ENCODE measurements around the gene DIAPH3.
"Not testable (repeated sequence)": the region's sequence is repeated elsewhere in the genome, so short reads cannot be mapped to it uniquely, and the experiment has no call there.

The DIAPH3 gene

DNA sequence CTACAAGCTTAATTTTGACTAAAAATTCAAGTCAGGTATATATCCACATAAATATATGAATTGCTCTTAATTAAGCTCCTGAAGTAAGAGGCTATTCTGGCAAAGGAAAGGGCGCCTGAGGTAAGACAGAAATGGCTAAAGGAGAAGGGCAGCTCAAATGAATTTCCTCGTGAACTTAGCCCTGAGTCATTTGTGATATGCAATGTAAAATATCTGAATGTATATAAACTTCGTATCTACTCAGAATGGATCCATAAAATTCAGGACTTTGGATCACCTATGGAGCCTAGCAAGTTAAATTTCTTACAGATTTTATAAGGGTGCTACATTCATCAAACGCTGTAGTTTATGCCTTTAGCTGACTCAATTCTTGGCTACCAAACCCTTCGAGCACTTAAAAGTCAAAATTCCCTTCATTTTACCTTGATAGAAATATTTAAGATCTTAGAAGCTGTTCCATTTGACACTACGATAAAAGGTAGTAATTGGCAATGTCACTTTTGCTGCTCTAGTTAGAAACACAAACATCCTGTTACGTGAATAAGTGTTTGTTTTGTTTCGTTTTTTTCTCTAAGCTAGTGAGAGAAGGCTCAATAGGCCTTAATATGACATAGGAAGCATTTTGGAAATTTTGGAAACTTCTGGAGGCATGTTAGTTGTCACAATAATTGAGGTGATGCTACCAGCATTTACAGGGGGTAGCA lies 69.2 kb downstream of the DIAPH3 start:
- no peak for DNase-seq (ENCODE audit: low read depth)

- no peak for DNase-seq (ENCODE audit: low read depth)
Measured at GRCh38 chr13:60093425-60094019, 70.2 kb downstream of the DIAPH3 start.

GRCh38 chr13:60091573-60091972 lies 72.2 kb downstream of the DIAPH3 start:
- no peak for DNase-seq (ENCODE audit: low read depth)

DNA sequence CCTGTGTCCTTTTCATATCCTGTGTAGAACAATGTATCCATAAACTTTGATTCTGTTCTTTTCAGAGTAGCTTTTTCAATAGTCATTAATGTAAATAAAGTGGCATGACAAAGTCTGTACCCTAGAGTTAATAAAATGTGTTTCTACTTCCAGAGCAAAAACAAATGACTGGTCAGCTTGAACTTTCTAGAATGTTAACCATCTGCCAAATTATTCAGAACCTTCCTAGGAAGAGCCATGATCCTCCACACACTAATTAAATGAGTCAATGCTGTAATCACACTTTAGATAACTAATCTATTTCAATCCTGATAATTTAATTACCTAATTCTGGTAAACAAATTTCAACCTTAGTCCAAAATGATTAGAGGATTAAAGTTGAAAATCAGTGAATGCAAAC lies 73.2 kb downstream of the DIAPH3 start:
- DNase-seq (ENCODE audit: low read depth): no peak

DNA sequence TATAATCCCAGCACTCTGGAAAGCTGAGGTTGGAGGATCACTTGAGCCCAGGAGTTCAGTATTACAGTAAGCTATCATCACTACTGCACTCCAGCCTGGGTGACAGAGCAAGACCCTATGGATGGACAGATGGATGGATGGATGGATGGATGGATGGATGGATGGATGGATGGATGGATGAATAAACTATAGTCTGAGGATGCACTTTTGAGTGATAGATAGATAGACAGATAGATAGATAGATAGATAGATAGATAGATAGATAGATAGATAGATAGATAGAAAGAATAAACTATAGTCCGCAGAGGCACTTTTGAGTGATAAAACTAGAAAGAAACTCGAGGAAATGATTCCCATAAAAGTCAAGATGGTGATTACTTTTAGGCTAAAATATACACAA lies 79.9 kb downstream of the DIAPH3 start:
- DNase-seq (ENCODE audit: low read depth): not testable (repeated sequence)

- DNase-seq (ENCODE audit: low read depth): no peak
Measured at GRCh38 chr13:60080850-60081249, 82.9 kb downstream of the DIAPH3 start.

DNA sequence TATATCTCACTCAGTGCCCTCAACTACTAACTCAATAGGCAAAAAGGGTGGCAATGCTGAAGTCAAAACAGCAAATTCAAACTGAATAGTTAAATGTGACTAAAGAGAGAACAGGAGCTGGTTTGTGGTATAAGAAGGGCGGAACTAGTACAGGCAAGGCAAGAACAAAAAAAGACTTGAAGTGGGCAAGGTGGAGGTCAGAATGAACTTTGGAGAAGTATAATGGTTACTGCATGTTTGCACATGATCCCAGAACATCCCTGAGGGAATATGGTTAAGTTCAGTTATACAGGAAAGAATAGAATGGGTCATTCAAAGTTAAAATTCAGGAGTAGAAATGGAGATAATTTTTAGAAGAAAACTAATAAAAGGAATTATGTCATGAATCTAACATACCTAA lies 85.5 kb downstream of the DIAPH3 start:
- no peak for DNase-seq (ENCODE audit: low read depth)

DNA sequence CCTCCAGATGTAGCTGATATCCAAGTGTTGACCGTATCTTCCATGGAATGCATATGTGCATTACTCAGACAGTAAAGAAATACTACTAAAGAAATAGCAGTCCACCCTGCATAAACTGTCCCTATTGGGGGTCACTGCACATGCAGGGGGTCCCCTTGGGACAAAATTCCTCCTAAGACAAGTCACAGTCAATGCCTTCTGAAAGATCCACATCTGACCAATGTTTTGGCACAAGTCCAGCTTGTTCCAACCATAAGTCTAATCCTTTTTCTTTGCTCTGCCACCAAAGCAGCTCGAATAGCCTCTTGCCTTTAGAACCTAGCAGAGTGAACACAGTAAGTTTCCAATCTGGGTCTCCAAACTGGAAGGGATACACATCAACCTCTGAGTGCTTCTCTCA lies 87.9 kb downstream of the DIAPH3 start:
- DNase-seq (ENCODE audit: low read depth): no peak

GRCh38 chr13:60074397-60074796 lies 89.3 kb downstream of the DIAPH3 start:
- no peak for DNase-seq (ENCODE audit: low read depth)

GRCh38 chr13:60066226-60066625 lies 97.5 kb downstream of the DIAPH3 start:
- DNase-seq (ENCODE audit: low read depth): no peak

DNA sequence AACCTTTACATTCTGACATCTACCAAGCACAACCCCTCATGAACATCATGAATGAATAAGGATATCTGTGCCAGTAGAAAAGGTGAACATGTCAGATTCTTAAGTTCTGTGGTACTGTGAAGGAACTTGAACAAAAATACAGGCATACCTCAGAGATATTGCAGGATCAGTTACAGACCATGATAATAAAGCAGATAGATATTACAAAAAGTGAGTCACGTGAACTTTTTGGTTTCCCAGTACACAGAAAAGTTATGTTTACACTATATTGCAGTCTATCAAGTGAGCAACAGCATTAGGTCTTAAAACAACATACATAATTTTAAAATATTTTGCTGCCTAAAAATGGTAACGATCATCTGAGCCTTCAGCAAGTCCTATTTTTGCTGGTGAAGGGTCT lies 101.2 kb downstream of the DIAPH3 start:
- no peak for DNase-seq (ENCODE audit: low read depth)

- DNase-seq (ENCODE audit: low read depth): no peak
Measured at GRCh38 chr13:60061737-60062136, 102.0 kb downstream of the DIAPH3 start.

DNA sequence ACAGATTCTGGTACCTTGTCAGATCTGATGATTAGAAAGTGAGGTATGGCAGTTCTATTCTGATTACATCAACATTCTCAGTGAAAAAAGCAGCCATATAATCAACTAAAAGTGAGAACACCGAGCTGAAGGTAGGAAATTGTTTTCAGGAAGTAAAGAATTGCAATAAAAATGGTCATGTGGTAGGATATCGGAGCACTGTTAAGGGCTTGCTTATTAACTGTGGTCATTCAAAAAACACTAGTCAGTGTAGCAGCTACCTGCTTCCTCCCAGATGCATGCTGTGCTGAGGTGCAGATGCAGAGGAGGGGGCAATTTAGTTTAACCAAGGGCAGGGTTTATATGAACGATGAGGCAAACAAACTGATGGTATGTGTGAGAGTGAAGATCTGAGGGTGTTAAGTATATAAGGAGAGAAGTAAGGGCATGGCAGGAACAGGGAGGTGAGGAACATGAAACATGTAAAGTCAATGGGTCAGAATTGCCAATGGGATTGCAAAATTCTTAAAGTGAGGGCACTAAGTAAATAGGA lies 111.9 kb downstream of the DIAPH3 start:
- DNase-seq (ENCODE audit: low read depth): no peak

DNA sequence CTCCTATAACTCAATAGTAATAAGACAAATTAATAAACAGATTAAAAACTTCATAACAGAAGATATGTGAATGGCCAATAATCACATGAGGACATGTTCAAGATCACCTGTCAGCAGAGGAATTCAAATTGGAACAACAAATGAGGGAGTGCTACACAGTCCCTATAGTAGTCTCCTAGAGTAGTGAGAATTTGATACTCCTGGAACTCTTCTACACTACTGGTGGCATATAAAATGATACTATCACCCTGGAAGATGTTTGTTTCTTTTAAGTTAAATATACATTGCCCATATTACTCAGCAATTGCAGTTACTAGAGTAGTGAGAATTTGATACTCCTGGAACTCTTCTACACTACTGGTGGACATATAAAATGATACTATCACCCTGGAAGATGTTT lies 115.4 kb downstream of the DIAPH3 start:
- not testable (repeated sequence) for DNase-seq (ENCODE audit: low read depth)

- no peak for DNase-seq (ENCODE audit: low read depth)
Measured at GRCh38 chr13:60047918-60048317, 115.8 kb downstream of the DIAPH3 start.

DNA sequence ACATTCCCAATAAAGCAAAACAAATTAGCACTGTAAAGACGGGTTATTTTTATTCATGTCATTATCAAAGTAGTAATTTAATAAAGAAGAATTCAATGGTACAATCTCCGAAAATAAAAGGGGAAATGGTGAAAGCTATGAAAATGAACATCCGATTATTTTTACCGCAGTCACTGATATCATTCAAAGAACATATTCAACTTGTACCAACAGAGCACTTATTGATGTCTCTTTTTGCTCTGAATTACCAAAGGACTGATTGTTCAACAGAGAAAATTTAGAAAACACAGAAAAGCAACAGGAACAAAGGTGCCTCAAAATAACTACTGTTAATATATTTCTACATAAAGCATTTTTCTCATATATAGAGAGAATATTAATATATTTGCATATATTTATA lies 119.4 kb downstream of the DIAPH3 start:
- no peak for DNase-seq (ENCODE audit: low read depth)

DNA sequence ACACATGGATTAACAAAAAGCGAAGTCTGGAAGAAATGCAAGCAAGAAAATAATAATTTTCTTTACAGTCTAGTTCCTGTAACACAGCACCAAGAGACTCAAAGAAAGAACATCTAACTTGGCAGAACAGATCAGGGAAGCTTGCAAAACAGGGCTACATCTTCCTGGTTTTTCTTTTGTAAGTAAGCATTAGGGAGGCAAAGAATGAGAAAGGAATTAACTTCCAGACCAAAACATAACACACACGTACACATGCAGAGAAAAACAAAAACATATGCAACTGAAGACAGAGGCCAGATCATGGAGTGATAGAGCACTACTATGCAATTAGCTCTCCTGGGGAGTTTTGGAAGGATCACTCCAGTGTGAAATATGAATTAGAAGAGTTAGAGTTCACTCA lies 120.5 kb downstream of the DIAPH3 start:
- DNase-seq (ENCODE audit: low read depth): no peak

DNA sequence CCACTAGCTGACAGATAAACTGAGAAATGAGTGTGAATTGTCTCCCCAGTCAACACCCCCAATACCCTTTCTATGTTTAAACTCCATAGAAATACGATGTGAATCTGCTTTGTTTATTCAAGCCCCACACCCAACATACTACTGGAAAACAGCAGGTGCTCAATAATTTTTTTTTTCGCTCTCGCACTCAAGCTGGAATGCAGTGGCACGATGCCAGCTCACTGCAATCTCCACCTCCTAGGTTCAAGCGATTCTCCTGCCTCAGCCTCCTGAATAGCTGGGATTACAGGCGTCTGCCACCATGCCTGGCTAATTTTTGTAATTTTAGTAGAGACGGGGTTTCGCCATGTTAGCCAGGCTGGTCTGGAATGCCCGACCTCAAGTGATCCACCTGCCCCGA lies 123.1 kb downstream of the DIAPH3 start:
- not testable (repeated sequence) for DNase-seq (ENCODE audit: low read depth)

- DNase-seq (ENCODE audit: low read depth): no peak
Measured at GRCh38 chr13:60035874-60036273, 127.9 kb downstream of the DIAPH3 start.

DNA sequence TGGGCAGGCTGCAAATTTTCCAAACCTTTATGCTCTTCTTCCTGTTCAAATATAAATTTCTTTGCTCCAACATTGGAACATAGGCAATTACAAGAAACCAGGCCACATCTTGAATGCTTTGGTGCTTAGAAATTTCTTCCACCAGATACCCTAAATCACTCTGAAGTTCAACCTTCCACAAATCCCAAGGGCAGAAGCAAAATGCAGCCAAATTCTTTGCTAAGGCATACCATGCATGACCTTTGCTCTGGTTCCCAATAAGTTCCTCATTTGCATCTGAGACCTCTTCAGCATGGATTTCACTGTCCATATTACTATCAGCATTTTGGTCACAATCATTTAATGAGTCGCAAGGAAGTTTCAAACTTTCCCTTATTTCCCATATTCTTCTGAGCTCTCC lies 130.9 kb downstream of the DIAPH3 start:
- DNase-seq (ENCODE audit: low read depth): no peak

GRCh38 chr13:60028021-60028420 lies 135.7 kb downstream of the DIAPH3 start:
- no peak for DNase-seq (ENCODE audit: low read depth)

DNA sequence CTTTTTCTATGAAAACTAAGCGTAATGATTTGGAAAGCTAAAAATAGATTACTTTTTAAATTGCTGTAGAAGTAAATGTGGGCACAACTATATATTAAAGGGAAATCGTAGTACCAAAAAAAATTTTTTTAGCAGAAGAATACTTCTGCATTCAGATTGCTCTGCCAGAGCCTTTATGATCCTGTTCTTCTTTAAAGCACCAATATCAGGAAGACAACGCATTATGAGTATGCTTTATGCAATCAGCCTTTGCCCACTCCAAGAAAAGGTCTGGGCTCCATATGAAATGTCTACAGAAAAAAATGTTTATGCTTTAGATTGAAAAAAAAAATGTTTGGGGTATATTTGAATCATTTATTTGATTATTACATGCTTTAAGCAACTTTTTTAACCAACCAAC lies 137.4 kb downstream of the DIAPH3 start:
- DNase-seq (ENCODE audit: low read depth): no peak

DNA sequence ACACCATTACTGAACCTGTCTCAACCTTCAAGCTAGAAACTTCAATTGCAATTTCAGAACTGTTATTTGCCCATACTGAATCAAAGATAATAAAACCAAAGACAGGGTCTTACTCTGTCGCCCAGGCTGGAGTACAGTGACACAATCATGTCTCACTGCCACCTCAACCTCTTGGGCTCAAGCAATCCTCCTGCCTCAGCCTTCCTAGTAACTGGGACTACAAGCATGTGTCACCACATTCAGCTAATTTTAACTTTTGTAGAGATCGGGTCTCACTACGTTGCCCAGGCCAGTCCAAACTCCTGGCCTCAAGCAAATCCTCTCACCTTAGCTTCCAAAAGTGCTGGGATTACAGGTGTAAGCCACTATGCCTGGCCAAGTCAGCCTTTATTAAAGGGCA lies 143.4 kb downstream of the DIAPH3 start:
- no peak for DNase-seq (ENCODE audit: low read depth)
